HFF-Myc (cell line): ENCODE measurements around the gene RNASE9.

Experiments
- DNase-seq: peaks from one replicate; pipeline ENCODE4 v3.0.0-alpha.2; 2011; ENCODE audit warnings: low read depth; ENCODE audit errors: extremely low read depth
- H3K4me3 ChIP-seq: replicated peaks from 2 replicates; pipeline ENCODE4 v1.5.1; 2011; ENCODE audit warnings: low read depth, mild to moderate bottlenecking, control low read depth, low read length
- TF ChIP-seq, protein P1 (sequence below): IDR thresholded peaks from 2 replicates; pipeline ENCODE4 v1.5.1; 2012; ENCODE audit warnings: mild to moderate bottlenecking, low read depth, low read length, control low read depth; ENCODE audit errors: missing control alignments

The RNASE9 gene

DNA sequence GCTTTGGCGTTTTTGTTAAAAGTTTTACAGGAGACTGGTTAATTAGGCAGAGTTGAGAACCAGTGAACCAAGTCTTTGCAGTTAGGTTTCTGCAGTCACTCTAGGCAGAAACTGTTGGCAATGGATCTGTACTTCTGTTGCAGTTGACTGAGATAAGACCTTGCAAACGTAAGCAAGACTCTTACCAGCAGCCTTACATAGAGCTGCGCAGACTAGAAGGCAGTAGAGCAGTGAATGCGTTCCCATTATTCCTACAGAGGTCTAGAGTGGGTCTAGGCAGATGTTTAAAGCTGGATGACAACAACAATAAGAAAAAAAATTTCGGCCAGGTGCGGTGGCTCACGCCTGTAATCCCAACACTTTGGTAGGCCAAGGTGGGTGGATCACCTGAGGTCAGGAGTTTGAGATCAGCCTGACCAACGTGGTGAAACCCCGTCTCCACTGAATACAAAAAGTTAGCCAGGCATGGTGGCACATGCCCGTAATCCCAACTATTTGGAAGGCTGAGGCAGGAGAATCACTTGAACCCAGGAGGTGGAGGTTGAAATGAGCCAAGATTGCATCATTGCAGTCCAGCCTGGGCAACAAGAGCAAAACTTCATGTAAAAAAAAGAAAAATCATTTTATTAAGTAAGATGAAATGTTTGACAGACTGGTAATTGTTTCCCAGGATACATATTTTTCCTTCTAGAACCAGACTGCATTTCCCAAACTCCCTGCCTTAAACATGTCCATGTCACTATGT, 12.3 kb downstream of the RNASE9 start:
- TF ChIP-seq, protein P1, sequence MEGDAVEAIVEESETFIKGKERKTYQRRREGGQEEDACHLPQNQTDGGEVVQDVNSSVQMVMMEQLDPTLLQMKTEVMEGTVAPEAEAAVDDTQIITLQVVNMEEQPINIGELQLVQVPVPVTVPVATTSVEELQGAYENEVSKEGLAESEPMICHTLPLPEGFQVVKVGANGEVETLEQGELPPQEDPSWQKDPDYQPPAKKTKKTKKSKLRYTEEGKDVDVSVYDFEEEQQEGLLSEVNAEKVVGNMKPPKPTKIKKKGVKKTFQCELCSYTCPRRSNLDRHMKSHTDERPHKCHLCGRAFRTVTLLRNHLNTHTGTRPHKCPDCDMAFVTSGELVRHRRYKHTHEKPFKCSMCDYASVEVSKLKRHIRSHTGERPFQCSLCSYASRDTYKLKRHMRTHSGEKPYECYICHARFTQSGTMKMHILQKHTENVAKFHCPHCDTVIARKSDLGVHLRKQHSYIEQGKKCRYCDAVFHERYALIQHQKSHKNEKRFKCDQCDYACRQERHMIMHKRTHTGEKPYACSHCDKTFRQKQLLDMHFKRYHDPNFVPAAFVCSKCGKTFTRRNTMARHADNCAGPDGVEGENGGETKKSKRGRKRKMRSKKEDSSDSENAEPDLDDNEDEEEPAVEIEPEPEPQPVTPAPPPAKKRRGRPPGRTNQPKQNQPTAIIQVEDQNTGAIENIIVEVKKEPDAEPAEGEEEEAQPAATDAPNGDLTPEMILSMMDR = no peak
- H3K4me3 ChIP-seq = no peak overlapping the region
- no peak for DNase-seq

DNA sequence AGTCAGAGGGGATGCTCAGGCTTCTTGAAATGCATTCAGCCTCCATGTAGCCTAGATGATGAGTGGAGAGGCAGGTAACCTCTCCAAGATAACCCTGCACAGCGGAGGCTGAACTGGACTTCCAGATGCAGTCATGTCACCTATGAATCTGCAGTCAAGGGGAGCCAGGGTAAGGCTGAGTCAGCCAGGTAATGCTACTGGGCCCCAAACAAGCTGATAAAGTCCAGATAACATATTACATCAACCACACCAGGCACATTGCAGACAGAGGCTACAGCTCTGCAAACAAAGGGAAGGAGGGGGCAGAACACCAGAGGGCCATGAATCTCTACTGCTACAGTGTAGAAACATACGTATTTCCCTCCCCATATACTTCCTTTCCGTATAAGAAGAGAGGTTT, 14.0 kb downstream of the RNASE9 start:
- H3K4me3 ChIP-seq = no peak overlapping the region
- DNase-seq = no peak
- TF ChIP-seq, protein P1 = no peak

DNA sequence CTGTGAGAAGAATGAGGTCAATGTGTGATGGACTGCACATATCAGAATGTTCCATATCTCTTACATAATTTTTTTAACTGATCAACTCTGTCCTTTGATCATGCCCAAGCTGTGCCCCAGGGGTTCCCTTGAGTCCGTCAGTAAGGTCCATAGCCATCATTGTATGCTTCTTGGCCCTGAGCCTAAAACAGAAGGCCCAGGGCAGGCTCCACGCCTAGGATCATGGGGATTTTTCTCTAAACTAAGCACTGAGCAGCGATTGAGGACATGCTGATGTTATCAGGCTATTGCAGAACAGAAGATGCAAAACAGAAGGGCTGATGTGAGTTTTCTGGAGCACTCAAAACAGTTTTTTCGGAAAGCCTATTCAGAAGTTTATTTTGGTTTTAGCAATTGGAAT, 20.9 kb downstream of the RNASE9 start:
- H3K4me3 ChIP-seq = no peak overlapping the region
- no peak for DNase-seq
- TF ChIP-seq, protein P1 = no peak

DNA sequence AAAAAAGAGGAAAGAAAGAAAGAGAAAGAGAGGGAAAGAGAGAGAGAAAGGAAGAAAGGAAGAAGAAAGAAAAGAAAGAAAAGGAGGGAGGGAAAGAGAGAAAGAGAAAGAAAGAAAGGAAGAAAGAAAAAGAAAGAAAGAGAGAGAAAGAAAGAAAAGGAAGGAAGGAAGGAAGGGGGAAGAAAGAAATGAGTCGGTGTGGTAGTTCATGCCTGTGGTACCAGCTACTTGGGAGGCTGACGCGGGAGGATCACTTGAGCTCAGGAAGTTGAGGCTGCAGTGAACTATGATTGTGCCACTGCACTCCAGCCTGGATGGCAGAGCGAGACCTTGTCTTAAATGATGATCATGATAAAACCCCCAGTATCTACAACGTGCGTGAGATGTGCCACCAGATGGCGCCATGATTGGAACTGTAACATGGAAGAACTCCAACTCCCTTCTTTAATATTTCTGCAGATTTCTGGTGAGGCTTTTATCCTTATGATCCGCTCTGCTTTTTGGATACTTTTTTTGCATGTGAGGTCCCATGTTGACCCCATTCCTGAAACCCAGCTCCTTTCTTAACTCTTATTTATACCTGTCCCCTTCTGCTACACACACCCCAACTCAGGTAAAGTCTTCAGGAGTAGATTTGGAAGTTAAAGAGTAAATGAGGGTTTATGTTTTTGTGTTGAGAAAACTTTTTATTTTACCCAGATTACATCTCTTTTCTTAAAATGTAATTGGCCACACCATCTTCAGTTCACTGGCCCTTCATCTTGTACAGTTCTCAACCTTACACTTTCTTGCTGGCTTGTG, 29.9 kb downstream of the RNASE9 start:
- DNase-seq = peak; percentile 47
- no peak overlapping the region for H3K4me3 ChIP-seq
- TF ChIP-seq, protein P1 = peak; percentile 75

DNA sequence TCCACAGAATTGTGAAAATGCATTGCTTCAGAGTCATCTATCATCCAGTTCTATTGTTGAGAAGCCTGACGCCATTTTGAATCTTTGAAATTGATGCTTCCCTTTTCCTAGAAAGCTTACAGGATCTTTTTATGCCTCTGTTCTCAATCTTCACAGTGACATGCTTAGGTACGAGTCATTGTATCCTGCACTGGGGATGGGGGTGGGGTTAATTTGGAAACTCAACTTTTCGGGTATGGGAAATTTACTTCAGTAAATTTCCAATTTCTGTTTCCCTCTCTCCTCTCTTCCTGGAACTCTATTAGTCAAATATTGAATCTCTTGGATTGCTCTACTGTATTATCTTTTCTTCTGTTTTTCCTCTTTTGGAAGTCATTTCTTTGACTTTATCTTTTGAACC, 31.0 kb downstream of the RNASE9 start:
- TF ChIP-seq, protein P1 = no peak
- DNase-seq = no peak
- H3K4me3 ChIP-seq = no peak overlapping the region

DNA sequence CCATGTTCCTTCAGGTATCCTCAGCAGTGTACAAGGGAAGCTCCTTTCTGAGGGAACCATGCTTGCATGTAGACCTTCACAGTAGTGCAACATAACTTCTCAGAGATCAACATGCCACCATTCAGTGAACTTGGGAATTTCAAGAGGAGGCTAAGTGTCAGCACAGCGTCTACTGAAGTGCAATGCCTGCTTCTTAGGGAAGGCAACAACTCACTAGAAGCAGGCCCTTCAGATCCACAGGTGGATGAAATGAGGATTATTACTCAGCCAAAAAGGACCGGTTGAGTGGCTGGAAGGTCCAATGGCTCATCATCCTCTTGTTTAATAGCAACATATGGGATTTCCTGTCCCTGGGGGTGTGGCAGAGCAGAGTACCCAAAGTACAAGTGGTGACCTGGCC, 36.8 kb downstream of the RNASE9 start:
- H3K4me3 ChIP-seq = no peak overlapping the region
- TF ChIP-seq, protein P1 = no peak
- DNase-seq = no peak
